Upper lobe of right lung (tissue), 1 donor: ENCODE data around the gene MYH7B. TPM values are rescaled to one million over a fixed set of nuclear protein-coding genes. Genes with fewer than 3 reads are reported as not detected.
A peak's percentile ranks its signal among the peaks of the same experiment; 100 is the strongest.

ENCODE experiments used
- ATAC-seq: fragments of 200-7000 bp; cut with Tn5 transposase; one replicate; pipeline ENCODE4 v1.9.1; 2020; ENCODE audit warnings: mild to moderate bottlenecking, moderate library complexity
- DNase-seq: peaks from one replicate; pipeline ENCODE4 v3.0.0-alpha.2; 2020
- H3K27ac ChIP-seq: fragments of 200-600 bp; one replicate; pipeline ENCODE4 v1.8.0; 2022
- H3K27me3 ChIP-seq: fragments of 200-600 bp; one replicate; pipeline ENCODE4 v1.8.0; 2022; ENCODE audit warnings: mild to moderate bottlenecking
- H3K36me3 ChIP-seq: fragments of 200-600 bp; one replicate; pipeline ENCODE4 v1.8.0; 2022
- H3K4me1 ChIP-seq: fragments of 200-600 bp; one replicate; pipeline ENCODE4 v1.8.0; 2022
- H3K4me3 ChIP-seq: fragments of 200-600 bp; one replicate; pipeline ENCODE4 v1.8.0; 2022; ENCODE audit warnings: mild to moderate bottlenecking
- H3K9me3 ChIP-seq: fragments of 200-600 bp; one replicate; pipeline ENCODE4 v1.8.0; 2022
- intact Hi-C: fragments of 100-400 bp; cut with DNase I; formaldehyde crosslinking; loops from one replicate; pipeline ENCODE4 v1.11.0; 2022
- total RNA-seq: library from RNA; stranded (reverse); fragmentation: NEBNext Ultra II Directional; extraction: Animal tissue kit (Norgen Biotek cat#: 25700); gene quantifications from one replicate; pipeline ENCODE4 v1.2.1, GENCODE V29; 2021
- TF ChIP-seq, protein P1 (sequence below): fragments of 200-600 bp; IDR thresholded peaks from one replicate; pipeline ENCODE4 v1.8.0; 2022; ENCODE audit warnings: antibody characterized with exemption
- donor health status: DM: no; HTN: yes; CAD: no; lungs with severe emphysema.

Gene MYH7B
- total RNA-seq, 1 donor from 2014 or later, result 1.8 TPM

DNA sequence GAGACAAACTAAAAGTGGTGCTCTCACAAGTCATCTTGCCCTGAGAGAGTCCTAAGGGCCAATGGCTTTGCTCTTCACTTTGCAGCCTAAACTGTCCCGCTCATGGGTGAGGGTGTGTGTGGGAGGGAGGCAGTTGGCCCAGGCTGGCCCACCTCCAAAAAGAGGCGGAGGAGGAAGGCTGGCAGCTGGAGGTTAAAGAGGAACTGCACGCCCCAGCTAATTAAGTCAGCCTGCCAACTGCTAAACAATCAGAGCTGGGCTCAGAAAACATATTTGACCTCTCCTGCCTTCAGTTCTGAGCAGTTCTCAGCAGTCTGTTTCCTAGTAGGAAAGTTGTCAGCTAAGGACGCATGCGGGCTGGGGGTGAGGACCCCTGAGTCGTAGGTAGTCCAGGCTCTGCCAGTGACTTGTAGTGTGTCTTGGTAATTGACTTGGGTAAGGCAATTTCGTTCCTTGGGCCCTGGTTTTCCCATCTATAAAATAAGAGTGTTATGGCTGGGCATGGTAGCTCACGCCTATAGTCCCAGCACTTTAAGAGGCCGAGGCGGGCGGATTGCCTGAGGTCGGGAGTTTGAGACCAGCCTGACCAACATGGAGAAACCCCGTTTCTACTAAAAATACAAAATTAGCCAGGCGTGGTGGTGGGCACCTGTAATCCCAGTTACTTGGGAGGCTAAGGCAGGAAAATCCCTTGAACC, 17.1 kb upstream of the MYH7B start:
- intact Hi-C loops, result no loop called here
- ATAC-seq (peak; percentile 89), DNase-seq (peak; percentile 82)
- Histone ChIP-seq H3K9me3 (no peaks in the 10 kb centered on the region), H3K4me3 (no peak overlapping the region), H3K4me1 (peaks cover 8% of the 10 kb centered on the region), H3K27ac (peak overlapping the region; percentile 55), H3K27me3 (no peaks in the 10 kb centered on the region), H3K36me3 (peaks cover 33% of the 10 kb centered on the region)
- TF ChIP-seq, protein P1, sequence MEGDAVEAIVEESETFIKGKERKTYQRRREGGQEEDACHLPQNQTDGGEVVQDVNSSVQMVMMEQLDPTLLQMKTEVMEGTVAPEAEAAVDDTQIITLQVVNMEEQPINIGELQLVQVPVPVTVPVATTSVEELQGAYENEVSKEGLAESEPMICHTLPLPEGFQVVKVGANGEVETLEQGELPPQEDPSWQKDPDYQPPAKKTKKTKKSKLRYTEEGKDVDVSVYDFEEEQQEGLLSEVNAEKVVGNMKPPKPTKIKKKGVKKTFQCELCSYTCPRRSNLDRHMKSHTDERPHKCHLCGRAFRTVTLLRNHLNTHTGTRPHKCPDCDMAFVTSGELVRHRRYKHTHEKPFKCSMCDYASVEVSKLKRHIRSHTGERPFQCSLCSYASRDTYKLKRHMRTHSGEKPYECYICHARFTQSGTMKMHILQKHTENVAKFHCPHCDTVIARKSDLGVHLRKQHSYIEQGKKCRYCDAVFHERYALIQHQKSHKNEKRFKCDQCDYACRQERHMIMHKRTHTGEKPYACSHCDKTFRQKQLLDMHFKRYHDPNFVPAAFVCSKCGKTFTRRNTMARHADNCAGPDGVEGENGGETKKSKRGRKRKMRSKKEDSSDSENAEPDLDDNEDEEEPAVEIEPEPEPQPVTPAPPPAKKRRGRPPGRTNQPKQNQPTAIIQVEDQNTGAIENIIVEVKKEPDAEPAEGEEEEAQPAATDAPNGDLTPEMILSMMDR, result no peak

DNA sequence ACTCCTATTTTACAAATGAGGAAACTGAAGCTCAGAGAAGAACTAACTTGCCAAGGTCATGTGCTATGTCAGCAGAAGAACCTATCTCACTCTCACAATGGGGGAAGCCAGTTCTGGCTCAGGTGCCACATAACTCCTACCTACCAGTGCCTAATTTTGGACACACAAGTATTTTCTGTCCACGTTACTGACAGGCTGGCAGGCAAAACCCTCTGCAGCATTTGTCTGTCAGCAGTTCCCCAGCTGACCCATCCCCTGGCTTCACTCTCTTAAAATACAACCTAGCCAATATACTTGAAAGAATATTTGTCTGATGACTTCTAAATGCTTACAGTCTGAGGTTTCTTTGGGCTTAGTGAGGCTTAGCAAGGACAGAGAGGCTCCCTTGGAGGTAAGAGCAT, 15.6 kb upstream of the MYH7B start:
- DNase-seq, result no peak
- no peaks in the 10 kb centered on the region for H3K27me3 ChIP-seq
- intact Hi-C loops, result no loop called here
- no peak overlapping the region for H3K27ac ChIP-seq
- peaks cover 33% of the 10 kb centered on the region for H3K36me3 ChIP-seq
- H3K4me3 ChIP-seq, result no peak overlapping the region
- H3K9me3 ChIP-seq, result no peaks in the 10 kb centered on the region
- TF ChIP-seq, protein P1, result no peak
- peak; percentile 14 for ATAC-seq
- H3K4me1 ChIP-seq, result peaks cover 8% of the 10 kb centered on the region

DNA sequence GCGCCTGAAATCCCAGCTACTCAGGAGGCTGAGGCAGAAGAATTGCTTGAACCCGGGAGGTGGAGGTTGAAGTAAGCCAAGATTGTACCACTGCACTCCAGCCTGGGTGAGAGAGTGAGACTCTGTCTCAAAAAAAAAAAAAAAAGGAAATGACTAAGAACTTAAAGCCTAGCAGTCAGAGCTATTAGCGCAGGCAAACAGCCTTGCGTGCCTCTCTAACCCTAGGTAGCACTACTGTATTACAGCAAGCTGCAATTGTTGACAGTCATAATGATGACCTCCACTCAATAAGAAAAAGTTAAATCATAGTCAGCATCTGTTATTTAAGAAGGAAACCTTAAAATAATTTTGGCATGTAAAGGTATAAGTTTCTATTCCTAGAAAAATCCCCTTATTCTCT, 14.4 kb upstream of the MYH7B start:
- ATAC-seq, result no peak
- H3K4me3 ChIP-seq, result no peak overlapping the region
- H3K27me3 ChIP-seq, result no peaks in the 10 kb centered on the region
- peaks cover 31% of the 10 kb centered on the region for H3K36me3 ChIP-seq
- no peaks in the 10 kb centered on the region for H3K9me3 ChIP-seq
- no peak overlapping the region for H3K27ac ChIP-seq
- no peak for DNase-seq
- H3K4me1 ChIP-seq, result peaks cover 8% of the 10 kb centered on the region
- intact Hi-C loops, result no loop called here
- TF ChIP-seq, protein P1, result no peak

DNA sequence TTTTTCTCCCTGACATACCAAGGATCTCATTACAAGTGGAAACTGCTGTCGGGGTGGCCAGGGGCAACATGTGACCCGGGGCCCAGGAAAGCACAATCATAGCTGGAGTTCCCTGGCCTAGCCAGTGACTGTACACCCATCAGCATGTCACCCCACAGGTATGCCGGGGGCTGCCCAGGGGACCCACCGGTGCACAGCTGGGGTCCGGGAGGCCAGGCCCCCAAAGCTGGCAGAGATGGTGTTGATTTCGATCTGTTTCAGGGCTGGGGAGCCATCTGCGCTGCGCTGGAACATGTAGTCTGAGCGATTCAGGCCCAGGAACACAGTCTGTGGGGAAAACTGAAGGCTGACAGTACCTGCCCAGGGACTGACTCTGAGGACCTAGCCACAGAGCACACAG, 13.4 kb upstream of the MYH7B start:
- DNase-seq (no peak), ATAC-seq (no peak)
- Histone ChIP-seq H3K4me3 (no peak overlapping the region), H3K9me3 (no peaks in the 10 kb centered on the region), H3K4me1 (peaks cover 8% of the 10 kb centered on the region), H3K27me3 (no peaks in the 10 kb centered on the region), H3K36me3 (peaks cover 31% of the 10 kb centered on the region), H3K27ac (no peak overlapping the region)
- TF ChIP-seq, protein P1, result no peak
- intact Hi-C loops, result no loop called here

DNA sequence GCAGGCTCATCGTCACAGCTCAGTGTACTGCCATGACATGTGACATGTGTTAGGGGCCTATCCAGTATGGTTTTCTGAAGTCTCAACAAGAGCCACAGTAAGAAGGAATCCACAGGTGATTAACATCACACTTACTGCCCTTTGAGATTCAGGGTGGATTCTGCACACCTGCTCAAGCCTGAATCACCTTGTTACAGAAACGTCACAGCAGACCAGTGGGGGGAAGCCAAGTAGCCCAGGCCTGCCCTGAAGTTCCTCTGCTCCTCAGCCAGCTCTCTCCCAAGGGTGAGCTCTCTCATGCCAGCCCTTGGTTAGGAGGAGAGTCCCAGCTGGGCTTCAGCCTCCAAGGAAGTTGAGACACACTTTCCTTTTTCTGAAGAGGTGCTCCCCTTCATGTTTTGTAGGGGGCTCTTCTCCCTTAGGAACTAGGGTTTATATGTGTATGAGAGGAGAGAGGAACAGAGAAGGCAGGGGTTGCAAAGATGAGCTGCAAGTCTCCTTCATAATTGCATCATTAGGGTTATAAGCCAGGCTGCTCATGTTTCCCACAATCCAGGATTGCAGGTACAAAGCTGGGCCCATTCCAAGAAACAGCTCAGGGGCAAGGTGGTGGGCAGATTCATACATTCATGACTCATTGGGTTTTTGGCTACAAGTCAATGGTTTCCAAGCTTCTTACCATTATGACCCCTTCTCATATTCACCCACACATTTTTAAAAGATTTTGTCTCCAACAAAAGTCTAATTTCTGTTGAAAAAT, 11.7 kb upstream of the MYH7B start:
- Histone ChIP-seq H3K4me1 (peaks cover under 1% of the 10 kb centered on the region), H3K27ac (no peak overlapping the region), H3K4me3 (no peak overlapping the region), H3K9me3 (no peaks in the 10 kb centered on the region), H3K27me3 (no peaks in the 10 kb centered on the region), H3K36me3 (peaks cover 31% of the 10 kb centered on the region)
- DNase-seq, result no peak
- ATAC-seq, result no peak
- TF ChIP-seq, protein P1, result no peak
- intact Hi-C loops, result no loop called here
